Pons (tissue), 1 donor: ENCODE measurements around the gene SLC2A9.

ENCODE experiments used
- DNase-seq: peaks from one replicate; pipeline ENCODE4 v3.0.0-alpha.2; 2016; ENCODE audit warnings: low spot score

SLC2A9 gene

GRCh38 chr4:10020106-10020505 is 1.2 kb downstream of the SLC2A9 start:
- no peak for DNase-seq

- DNase-seq: no peak
Measured at GRCh38 chr4:10019521-10020051, 1.7 kb downstream of the SLC2A9 start.

GRCh38 chr4:10018818-10019461 is 2.4 kb downstream of the SLC2A9 start:
- peak; percentile 93 for DNase-seq

GRCh38 chr4:10017037-10017893 is 4.0 kb downstream of the SLC2A9 start:
- DNase-seq: no peak

- no peak for DNase-seq
Measured at GRCh38 chr4:10016169-10016568, 5.1 kb downstream of the SLC2A9 start.

GRCh38 chr4:10015140-10015753 is 6.0 kb downstream of the SLC2A9 start:
- DNase-seq: no peak

GRCh38 chr4:10013722-10014121 is 7.6 kb downstream of the SLC2A9 start:
- no peak for DNase-seq

- no peak for DNase-seq
Measured at GRCh38 chr4:10011885-10012284, 9.4 kb downstream of the SLC2A9 start.

- no peak for DNase-seq
Measured at GRCh38 chr4:10011277-10011676, 10.0 kb downstream of the SLC2A9 start.

GRCh38 chr4:10009861-10010500 is 11.3 kb downstream of the SLC2A9 start:
- no peak for DNase-seq

GRCh38 chr4:10008609-10009005 is 12.7 kb downstream of the SLC2A9 start:
- DNase-seq: no peak

GRCh38 chr4:10007793-10008608 is 13.3 kb downstream of the SLC2A9 start:
- DNase-seq: no peak

GRCh38 chr4:10007436-10007740 is 13.9 kb downstream of the SLC2A9 start:
- no peak for DNase-seq

- no peak for DNase-seq
Measured at GRCh38 chr4:10006601-10007435, 14.5 kb downstream of the SLC2A9 start.

- DNase-seq: peak; percentile 84
Measured at GRCh38 chr4:10006231-10006600, 15.1 kb downstream of the SLC2A9 start.

GRCh38 chr4:10005632-10006031 is 15.7 kb downstream of the SLC2A9 start:
- no peak for DNase-seq

GRCh38 chr4:10003666-10004065 is 17.6 kb downstream of the SLC2A9 start:
- DNase-seq: no peak

GRCh38 chr4:10002278-10002677 is 19.0 kb downstream of the SLC2A9 start:
- no peak for DNase-seq

- DNase-seq: no peak
Measured at GRCh38 chr4:10001757-10002156, 19.5 kb downstream of the SLC2A9 start.

GRCh38 chr4:9999956-10000561 is 21.2 kb downstream of the SLC2A9 start:
- DNase-seq: no peak
